ENCODE results near the gene GOLGA3.
A peak's percentile ranks its signal among the peaks of the same experiment; 100 is the strongest.

Gene GOLGA3

DNA sequence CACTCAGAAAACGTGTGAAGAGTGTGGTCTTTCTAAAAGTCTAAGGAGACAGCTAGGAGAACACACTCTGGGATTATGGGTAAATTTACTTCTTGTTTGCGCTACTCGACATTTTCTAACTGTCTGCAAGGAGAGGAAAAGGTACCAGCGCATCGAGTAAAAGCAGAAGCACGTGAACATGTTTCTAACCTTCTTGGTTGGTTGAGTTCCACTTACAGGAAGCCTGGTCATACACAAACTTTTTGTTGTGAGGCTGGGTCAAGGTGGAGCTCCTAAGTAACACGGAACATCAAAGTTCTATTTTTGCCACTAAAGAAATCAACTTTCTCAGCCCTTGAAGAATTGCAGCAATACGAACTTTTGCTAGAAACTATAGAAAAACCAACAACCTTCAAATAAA lies 87.0 kb downstream of the GOLGA3 start:
- no peak for DNase-seq

DNA sequence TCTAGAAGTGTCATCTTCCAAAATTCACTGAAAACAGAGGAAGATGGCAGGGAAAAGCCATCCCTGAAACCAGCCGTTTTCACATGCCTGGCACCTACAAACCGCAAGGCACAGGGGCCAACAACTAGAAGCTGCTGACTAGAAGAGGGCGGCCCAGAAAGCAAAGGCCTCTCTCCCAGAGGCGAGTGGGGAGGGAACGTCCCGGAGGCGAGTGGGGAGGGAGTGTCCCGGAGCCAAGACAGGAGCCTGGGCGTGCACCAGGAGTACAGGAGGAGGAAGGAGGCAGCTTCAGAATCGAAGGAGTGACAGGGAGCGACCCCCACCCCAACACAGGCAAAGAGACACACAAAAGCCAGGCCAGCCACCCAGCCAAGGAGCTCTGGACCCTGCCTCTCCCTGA lies 88.0 kb downstream of the GOLGA3 start:
- no peak for DNase-seq

GRCh38 chr12:132740313-132740646 lies 88.4 kb downstream of the GOLGA3 start:
- DNase-seq, result no peak

GRCh38 chr12:132739600-132740312 lies 88.9 kb downstream of the GOLGA3 start:
- DNase-seq, result no peak

- no peak for DNase-seq
Observed at GRCh38 chr12:132736913-132737312, 91.8 kb downstream of the GOLGA3 start.

DNA sequence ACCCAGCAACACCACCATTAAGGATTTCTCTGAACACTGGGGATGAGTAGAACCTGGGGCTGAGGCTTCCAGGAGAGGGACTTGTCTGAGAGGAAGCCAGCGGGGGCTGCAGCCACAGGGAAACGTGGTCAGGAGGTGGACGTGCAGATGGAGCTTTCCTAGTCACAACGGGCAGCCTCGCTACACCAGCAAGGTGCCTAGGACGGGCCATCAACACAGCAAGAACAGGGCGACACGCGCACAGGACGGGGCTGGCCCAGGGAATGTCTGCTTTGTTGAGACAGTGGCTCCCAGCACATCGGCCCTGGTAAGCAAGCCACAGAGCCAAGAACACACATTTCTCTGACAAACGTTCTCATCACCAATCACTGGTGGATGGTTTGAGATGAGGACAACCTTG lies 92.3 kb downstream of the GOLGA3 start:
- DNase-seq, result no peak

DNA sequence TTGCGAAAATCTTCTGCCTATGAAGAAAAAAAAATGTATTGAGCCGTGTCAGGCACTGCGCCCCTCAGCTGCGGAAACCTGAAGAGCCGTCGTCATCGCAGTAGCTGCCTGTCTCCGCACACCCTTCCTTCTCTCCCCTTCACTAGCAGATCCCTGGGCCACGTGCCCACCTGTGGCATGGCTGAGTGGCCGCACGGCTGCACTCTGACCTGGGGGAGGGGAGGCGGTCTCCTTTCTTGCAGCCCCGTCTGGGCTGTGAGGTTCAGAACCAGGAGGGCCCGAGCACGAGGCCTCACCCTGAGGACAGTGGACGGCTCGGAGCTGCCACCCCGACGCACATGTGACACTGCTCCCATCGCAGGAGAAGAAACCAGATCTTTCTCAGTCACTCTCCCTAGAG lies 93.2 kb downstream of the GOLGA3 start:
- DNase-seq, result no peak

DNA sequence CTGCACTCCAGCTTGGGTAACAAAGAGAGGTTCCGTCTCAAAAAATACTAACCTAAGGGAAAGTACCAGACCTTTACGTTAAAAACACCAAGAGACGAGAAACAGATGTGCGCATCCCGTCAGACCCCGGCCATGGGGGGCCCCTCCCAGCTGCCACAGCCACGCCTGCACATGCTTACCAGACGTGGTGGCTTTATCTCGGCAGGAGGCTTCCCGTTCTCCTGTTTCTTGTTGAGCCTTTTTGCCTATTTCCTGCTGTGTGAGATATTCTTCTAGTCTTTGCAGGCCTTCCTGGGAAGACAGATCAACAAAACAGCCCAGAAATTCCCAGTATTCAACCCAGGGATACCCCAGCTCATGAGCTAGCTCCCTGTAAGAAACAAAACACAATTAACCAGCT lies 94.5 kb downstream of the GOLGA3 start:
- no peak for DNase-seq

DNA sequence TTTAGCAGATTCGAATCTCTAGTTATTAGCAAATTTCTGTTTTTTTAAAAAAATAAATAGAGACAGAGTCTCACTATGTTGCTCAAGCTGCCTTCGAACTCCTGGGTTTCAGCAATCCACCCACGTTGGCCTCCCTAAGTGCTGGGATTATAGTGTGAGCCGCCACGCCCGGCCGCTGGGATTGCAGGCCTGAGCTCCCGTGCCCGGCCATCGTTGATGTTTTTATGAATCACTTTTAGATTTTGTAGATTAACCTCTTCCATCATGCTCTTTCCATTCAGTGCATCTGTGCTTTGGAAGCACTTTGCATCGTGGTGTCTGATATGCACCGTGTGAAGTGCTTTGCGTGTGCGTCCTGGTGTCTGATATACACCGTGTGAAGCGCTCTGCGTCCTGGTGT lies 97.1 kb downstream of the GOLGA3 start:
- no peak for DNase-seq

GRCh38 chr12:132730353-132730752 lies 98.3 kb downstream of the GOLGA3 start:
- no peak for DNase-seq

- peak in 2 of 3 donors; percentile 43 to 58 for DNase-seq
Observed at GRCh38 chr12:132729541-132730320, 98.9 kb downstream of the GOLGA3 start.

DNA sequence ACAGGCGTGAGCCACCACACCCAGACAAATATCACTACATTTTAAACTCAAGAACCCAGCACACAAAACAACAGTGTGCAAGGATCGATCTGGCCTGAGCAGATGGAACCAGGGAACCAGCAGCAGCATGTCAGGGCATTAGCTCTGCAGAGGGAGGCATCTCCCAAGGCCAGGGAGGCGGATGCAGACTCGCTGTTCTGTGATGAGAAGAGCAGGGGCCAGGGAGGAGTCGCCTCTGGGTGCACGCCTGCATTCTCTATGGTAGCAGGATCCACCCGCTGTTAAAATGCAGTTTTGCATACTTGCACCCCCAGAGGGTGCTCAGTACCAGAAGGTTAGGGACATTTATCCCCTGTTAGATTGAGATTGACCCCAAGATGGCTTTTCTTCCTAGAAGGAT lies 100.2 kb downstream of the GOLGA3 start:
- no peak for DNase-seq

DNA sequence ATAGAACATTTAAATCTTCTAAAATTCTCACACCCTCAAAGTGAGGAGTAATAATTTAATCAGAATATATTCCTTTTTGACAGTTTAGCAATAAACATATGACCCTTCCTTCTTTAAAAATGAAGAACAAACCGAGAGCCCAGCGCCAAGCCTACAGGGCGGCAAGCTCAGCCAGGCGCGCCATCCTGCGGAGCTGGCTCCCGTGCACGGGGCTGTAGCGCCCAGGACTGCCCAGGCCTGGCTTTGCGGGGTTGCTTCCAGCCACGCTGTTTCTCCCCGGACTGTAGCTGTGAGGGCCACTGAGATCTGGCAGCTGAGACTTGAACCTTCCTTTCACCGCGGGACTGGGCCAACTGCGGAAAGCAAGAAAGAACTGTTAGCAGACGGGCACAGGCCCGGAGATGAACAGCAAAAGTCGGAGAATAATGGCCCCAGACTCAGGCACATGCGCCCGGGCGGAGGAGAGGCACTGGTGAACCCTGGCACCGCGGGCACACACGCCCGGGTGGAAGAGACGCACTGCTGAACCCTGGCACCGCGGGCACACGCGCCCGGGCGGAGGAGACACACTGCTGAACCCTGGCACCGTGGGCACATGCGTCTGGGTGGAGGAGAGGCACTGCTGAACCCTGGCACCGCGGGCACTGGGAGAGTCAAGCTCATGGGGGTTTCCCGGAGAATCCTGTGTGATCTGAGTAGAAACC lies 101.4 kb downstream of the GOLGA3 start:
- DNase-seq, result no peak

DNA sequence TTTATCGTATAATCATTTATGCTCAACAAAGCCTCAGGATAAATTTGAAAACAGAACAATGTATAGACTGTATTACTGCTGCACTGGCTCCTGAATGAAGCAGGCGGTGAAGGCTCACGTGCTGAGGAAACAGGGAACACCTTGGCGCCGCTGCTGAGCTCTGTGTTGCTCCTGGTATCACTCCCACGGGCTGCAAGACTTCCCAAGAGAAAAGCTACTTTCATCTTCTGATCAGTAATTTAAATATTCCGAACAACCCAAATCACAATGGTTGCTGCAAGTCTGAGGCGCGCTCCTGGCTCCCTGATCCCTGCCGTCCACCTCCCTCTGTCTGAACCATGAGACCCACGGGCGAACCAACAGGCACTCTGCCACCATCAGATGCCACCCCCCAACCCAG lies 102.3 kb downstream of the GOLGA3 start:
- no peak for DNase-seq

- no peak for DNase-seq
Observed at GRCh38 chr12:132724506-132725241, 104.0 kb downstream of the GOLGA3 start.

DNA sequence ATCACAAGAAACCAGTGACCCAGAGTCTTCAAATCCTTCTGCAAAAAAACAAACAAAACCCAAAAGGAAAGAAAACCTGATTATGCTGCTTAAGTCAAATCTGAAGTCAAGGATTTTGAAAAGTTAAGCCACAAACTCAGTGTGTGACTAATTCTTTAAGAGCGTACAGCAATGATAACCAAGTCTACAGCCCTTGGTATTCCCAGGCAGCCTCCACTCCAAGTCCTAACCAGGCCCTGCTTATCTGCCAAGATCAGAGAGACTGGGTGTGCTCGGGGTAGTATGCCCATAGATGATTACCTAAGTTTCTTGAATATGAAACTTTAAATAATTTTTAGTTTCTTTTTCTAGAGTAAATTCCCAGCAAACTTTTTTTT lies 104.9 kb downstream of the GOLGA3 start:
- DNase-seq, result no peak

GRCh38 chr12:132723015-132723763 lies 105.5 kb downstream of the GOLGA3 start:
- peak; percentile 45 to 66 (median 63) for DNase-seq

DNA sequence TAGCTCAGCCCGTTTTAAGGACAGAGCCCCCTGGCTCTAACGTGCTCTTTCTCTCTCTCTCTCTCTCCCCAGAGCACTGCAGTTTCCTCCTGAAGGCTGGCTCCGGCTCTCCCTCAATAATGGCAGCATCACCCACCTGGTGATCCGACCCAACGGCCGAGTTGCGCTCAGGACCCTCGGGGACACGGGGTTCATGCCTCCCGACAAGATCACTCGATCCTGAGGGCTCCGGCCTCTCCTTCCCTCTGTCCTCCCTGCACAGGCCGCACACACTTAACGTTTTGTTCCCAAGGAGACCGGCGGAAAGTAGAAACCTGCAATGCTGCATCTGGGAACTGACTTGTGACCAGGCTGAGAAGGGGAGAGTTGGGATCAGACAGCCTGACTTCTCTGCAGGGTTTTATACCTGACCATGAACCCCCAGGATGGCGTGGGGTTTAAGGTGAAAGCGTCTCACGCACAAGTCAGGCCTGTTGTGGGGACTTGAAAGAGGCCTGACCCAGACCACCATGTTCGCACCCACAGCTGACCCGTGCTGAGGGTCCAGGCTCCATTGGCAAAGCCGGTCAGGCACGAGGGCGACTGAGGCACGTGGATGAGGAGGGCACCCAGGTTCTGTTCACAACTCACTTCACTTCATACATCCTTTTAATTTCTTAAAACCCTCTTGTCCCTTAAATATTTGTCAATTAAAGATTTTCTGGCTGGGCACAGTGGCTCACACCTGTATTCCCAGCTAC lies 107.9 kb downstream of the GOLGA3 start:
- no peak for DNase-seq

DNA sequence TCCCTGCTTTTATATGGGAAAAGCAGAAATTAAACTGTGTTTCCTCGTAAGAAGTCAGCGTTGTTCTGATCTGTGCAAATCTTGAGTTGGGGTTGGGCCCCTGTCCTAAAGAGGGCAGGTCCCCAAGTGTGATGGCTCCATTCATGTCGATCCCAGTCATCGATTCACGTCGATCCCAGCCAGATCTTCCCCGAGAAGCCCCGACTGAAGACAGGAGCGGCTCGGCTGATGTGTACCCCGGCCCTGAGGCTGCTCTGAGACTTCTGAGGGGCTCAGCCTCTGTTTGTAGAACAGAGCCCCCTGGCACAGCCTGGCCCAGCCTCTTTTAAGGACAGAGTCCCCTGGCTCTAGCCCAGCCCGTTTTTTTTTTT lies 108.7 kb downstream of the GOLGA3 start:
- no peak for DNase-seq

GRCh38 chr12:132719141-132719953 lies 109.3 kb downstream of the GOLGA3 start:
- DNase-seq, result no peak
